Body of pancreas (tissue), 4 donors: ENCODE data around the gene MSI2.

ENCODE experiments used
- CTCF ChIP-seq, 7 experiments: fragments of 450-650 bp in 4 of 7; fragments of 200-600 bp in 3 of 7; sonication (generic) in 3 of 7; IDR thresholded peaks; one replicate each; pipeline ENCODE4 v1.5.1; 2016 to 2019; ENCODE audit warnings: antibody characterized with exemption in 7 of 7
- POLR2A ChIP-seq, 3 donors: fragments of 450-650 bp; IDR thresholded peaks; one replicate each; pipeline ENCODE4 v1.6.1; 2016; ENCODE audit warnings: antibody characterized with exemption in 3 of 3, mild to moderate bottlenecking in 2 of 3

GRCh38 chr17:57530026-57530425 is 273.7 kb downstream of the MSI2 start:
- TF ChIP-seq CTCF (IDR thresholded peaks at IDR 0.05) (no peak), POLR2A (IDR thresholded peaks at IDR 0.05) (no peak)
